ENCODE data around the gene ZMYND15.

DNA sequence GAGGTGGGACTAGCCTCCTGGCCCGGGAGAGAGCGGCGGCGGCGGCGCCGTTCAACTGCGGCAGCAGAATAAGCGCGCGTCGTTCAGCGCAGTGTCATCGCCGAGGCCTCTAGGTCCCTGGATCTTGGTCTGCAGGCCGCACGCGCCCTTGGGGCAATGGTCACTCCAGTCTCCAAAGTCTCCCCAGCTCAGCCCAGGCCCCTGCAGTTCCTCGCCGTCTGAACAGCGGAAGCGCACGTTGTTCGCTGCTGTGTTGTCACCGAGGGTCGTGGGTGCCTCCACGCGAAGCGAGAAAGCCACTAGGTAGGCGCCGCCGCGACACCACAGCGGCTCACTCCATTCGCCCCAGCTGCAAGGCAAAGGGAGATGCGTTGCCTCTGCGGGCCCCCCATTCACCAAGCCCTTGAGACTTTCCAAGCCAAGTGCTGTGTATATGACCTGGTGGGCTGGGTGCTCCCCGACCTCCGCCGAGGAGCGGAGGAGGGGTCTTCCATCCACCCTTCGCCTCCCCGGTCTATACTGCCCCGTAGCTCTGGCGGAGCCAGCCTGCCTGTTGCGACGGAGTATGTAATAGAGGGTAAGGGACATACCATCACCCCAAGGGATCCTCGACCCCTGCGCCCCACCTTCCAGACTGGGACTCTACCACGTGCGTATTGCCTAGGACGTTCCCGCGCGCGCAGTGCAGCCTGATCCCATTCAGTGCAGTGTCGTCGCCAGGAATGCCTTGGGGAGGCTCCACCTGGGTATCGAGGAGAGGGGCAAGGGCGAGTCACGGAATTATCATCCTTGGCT is 45.9 kb downstream of the ZMYND15 start:
- TF ChIP-seq, protein P1, sequence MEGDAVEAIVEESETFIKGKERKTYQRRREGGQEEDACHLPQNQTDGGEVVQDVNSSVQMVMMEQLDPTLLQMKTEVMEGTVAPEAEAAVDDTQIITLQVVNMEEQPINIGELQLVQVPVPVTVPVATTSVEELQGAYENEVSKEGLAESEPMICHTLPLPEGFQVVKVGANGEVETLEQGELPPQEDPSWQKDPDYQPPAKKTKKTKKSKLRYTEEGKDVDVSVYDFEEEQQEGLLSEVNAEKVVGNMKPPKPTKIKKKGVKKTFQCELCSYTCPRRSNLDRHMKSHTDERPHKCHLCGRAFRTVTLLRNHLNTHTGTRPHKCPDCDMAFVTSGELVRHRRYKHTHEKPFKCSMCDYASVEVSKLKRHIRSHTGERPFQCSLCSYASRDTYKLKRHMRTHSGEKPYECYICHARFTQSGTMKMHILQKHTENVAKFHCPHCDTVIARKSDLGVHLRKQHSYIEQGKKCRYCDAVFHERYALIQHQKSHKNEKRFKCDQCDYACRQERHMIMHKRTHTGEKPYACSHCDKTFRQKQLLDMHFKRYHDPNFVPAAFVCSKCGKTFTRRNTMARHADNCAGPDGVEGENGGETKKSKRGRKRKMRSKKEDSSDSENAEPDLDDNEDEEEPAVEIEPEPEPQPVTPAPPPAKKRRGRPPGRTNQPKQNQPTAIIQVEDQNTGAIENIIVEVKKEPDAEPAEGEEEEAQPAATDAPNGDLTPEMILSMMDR (IDR thresholded peaks at IDR 0.05) = no peak
- TF ChIP-seq POLR2A (IDR thresholded peaks at IDR 0.05) = no peak
- no peak for TF ChIP-seq POLR2AphosphoS5 (IDR thresholded peaks at IDR 0.05)
